IPS-NIHi7 (cell line): ENCODE results near the gene GRAMD4.

Experiments used
- DNase-seq: peaks from one replicate; pipeline ENCODE4 v3.0.0; 2012; ENCODE audit warnings: mixed read lengths; ENCODE audit errors: extremely low spot score

The GRAMD4 gene

DNA sequence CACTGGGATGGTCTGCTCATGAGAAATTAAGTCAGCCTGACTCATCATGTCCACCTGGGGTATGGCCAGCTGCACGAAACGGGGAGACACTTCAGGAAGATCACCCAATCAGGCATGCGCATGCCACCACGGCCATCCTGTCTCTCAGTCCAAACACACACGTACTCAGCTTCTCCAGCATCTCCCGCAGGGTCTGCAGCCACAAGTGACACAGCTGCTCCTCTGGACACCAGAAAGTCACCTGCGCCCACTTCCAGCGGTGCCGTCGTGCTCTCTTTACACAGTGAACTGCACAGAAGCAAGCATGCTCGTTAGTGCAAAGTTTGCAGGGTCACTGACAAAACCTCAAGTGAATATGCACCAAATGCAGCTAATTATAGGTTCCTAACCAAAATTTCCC, 99.7 kb downstream of the GRAMD4 start:
- DNase-seq = no peak

DNA sequence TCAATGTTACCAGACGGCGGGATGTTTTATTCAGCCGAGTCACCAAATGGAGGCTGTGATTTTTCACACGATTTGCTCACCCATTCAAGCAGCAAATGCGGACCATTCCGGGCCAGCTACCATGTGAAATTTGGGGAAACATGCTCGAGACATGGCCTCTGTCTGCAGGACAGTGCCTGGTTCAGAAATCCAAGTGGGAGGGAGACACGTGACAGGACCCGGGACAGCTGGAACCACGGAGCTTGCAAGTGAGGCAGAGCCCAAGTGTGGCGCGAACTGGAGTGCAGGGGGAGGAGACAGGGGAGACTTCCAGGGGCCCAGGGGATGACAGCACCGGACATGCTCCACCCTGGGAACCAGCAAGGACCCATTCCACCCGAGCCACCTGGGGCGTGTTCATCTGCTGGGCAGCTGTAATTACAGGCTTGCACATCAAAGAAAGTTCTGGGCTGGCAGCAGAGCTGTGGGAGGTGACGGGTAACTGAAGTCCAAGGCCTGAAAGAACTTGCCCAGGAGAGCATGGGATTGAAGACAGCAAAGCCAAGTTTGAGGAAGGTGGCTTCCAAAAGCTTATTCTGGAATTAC, 101.4 kb downstream of the GRAMD4 start:
- no peak for DNase-seq

GRCh38 chr22:46723882-46724281, 103.7 kb downstream of the GRAMD4 start:
- DNase-seq = no peak

DNA sequence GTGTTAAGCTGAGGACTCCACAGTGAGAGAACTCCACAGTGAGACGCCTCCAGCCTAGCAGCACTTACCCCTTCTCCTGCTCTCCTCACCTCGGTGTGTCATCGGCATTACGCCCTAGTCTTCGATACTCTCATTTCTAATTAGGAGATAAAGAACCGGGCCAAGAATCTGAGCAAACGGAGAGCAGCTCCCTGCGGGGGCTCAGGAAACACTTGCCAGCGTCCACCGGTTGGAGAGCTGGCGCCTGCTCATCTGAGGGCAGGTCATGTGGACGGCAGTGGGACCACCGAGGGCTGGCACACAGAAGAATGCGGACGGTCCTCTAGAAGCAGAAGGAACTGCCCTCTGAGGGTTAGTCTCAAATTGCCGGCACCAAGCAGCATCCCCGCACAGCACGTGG, 104.9 kb downstream of the GRAMD4 start:
- no peak for DNase-seq

DNA sequence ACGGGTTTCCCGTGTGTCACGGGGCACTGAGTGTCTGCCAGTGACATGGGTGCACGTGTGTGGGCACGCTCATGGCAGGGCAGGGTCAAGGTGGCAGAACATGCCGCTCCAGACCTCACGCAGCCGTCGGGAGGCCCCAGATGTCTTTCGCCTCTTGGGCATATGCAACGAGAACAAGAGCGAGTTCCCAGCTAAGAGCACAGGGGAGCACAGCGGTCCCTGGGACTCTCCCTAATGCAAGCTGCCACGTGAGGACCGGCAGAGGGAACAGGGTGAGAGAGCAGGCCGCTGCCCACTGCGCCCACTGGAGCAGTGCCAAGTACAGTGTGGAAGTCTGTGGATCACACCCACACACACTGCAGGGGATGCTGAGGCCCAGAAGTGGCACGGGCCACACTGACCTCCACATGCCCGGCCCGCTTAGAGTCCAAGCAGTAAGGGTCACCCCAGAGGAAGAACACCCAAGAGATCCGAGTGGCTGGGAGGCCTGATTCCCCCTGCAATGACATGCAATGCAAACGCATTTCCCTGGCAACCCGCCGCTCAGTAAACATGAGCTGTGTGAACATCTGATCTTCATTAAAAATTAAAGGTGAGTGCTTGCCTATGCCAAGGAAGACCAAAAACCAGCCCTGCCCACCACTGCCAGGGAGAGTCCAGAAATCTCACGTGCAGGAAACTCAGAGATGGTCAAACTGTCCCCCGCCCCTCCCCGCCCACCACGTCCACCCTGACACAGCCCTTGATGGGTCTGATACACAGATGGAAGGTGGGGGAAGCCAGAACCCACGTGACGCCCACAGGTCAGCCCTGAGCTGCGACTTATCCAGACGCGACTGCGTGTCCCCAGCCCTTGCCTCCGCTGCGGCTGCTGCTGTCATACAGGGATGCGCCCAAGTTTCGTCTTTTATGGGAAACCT, 106.1 kb downstream of the GRAMD4 start:
- no peak for DNase-seq

DNA sequence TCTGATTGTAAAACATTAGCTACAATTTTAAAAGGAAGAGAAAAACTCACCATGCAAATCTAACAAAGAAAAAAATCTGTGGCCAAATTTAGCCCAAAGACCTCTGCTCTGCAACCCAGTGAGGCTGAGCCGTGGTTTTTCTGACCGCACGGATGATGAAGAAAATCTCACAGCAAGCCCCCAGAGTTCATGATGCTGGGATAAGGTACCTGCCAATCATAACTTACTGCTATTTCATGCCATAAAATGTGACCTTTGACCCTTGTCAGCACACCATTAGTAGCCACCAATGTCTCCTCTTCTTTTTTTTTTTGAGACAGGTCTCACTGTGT, 106.8 kb downstream of the GRAMD4 start:
- DNase-seq = no peak

DNA sequence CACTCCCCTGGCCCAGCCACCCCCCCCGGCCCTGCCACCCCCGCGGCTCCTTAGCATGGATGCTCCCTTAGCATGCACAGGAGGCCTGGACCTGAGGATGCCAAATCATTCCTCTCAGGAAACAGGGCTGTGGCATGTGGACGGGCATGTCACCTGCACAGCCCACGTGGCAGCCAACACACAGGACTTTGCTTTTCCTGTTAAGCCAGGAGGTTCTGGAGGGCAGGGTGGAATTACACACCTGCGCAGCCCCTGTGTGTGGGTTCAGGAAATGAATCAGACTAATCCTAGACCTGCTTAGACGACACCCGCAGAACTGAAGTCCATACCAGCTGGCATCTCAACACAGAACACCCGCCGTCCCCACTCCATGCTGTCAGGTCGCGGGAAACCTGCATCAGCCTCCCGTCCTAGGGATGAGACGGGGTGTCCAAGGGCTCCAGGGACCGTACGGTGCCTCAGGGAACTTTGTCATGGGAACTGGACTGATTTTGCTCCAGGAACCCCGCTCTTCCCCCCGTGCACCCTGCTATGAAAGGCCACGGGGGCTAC, 107.7 kb downstream of the GRAMD4 start:
- DNase-seq = no peak

- DNase-seq = no peak
Observed at GRCh38 chr22:46728470-46728869, 108.3 kb downstream of the GRAMD4 start.
